CD4-positive, alpha-beta T cell (primary cell): ENCODE measurements around the gene EML4. TPM values are rescaled to one million over a fixed set of nuclear protein-coding genes. Genes with fewer than 3 reads are reported as not detected.
"Not testable (repeated sequence)": the region's sequence is repeated elsewhere in the genome, so short reads cannot be mapped to it uniquely, and the experiment has no call there.

Experiments used
- ATAC-seq: fragments of 200-7000 bp; cut with Tn5 transposase; one replicate; pipeline ENCODE4 v1.10.0; 2022; ENCODE audit warnings: mild to moderate bottlenecking; ENCODE audit not compliant: poor library complexity
- CTCF ChIA-PET: fragments of 350-600 bp; sonication (Branson Sonifier 250); formaldehyde crosslinking; loops from one replicate; lab custom pipeline; 2021; ENCODE audit warnings: antibody characterized with exemption, inconsistent platforms; lab: Charles Lee
- POLR2A ChIA-PET: fragments of 350-600 bp; sonication (Branson Sonifier 250); formaldehyde crosslinking; loops from one replicate; lab custom pipeline; 2021; ENCODE audit warnings: antibody characterized with exemption, inconsistent platforms; lab: Charles Lee
- DNase-seq, 14 experiments: peaks; one replicate each; pipeline ENCODE4 v3.0.0-alpha.2; 2013 to 2020; ENCODE audit warnings: mixed read lengths in 2 of 14
- H3K27ac ChIP-seq, 2 donors: one replicate each; pipeline versions ENCODE4 v1.5.1 to v1.7.0; 2013; ENCODE audit warnings: low read length in 2 of 2, low read depth in 1 of 2, mild to moderate bottlenecking in 1 of 2
- H3K27me3 ChIP-seq, 2 experiments: 1 replicate in 1 of 2; 2 replicates in 1 of 2; pipeline versions ENCODE4 v1.6.1 to v1.7.0; 2013; ENCODE audit warnings: low read length in 2 of 2, control low read depth in 1 of 2, mild to moderate bottlenecking in 1 of 2, moderate library complexity in 1 of 2; ENCODE audit not compliant: insufficient read depth in 2 of 2, control insufficient read depth in 1 of 2
- H3K36me3 ChIP-seq: one replicate; pipeline ENCODE4 v1.6.1; 2013; ENCODE audit warnings: low read length, control low read depth; ENCODE audit not compliant: insufficient read depth
- H3K4me1 ChIP-seq: one replicate; pipeline ENCODE4 v1.6.1; 2013; ENCODE audit warnings: low read length, control low read depth; ENCODE audit not compliant: insufficient read depth
- H3K4me3 ChIP-seq: one replicate; pipeline ENCODE4 v1.5.1; 2013; ENCODE audit warnings: mild to moderate bottlenecking, low read length, moderate library complexity
- H3K9me3 ChIP-seq, 2 experiments: 1 replicate in 1 of 2; 2 replicates in 1 of 2; pipeline versions ENCODE4 v1.6.1 to v1.7.0; 2013; ENCODE audit warnings: low read length in 2 of 2, mild to moderate bottlenecking in 2 of 2, control low read depth in 1 of 2, moderate library complexity in 1 of 2; ENCODE audit not compliant: control insufficient read depth in 1 of 2, insufficient read depth in 1 of 2
- H3K27ac Mint-ChIP-seq: one replicate; pipeline ENCODE4 v1.8.0; 2020; ENCODE audit warnings: mixed read lengths
- H3K27me3 Mint-ChIP-seq: one replicate; pipeline ENCODE4 v1.8.0; 2021; ENCODE audit warnings: mixed read lengths
- H3K36me3 Mint-ChIP-seq: one replicate; pipeline ENCODE4 v1.8.0; 2021; ENCODE audit warnings: low read depth, mixed read lengths
- H3K4me1 Mint-ChIP-seq: one replicate; pipeline ENCODE4 v1.8.0; 2021; ENCODE audit warnings: low read depth, mixed read lengths
- H3K4me3 Mint-ChIP-seq: one replicate; pipeline ENCODE4 v1.8.0; 2020; ENCODE audit warnings: mild to moderate bottlenecking, mixed read lengths
- H3K9me3 Mint-ChIP-seq: one replicate; pipeline ENCODE4 v1.8.0; 2020; ENCODE audit warnings: mixed read lengths
- intact Hi-C, 2 experiments: fragments of 100-400 bp; cut with DNase I in 1 of 2; cut with micrococcal nuclease in 1 of 2; formaldehyde crosslinking; loops; one replicate each; pipeline versions ENCODE4 v1.15.1 to v1.9.0; 2023 to 2025; cut with DNase I, micrococcal nuclease
- total RNA-seq, 174 experiments: library from RNA in 2 of 174; stranded (reverse) in 2 of 174; gene quantifications; one replicate each; pipeline ENCODE4 v1.2.3 and lab custom pipeline; 2021 to 2026
- TF ChIP-seq, protein P1 (sequence below): fragments of 200-600 bp; IDR thresholded peaks from one replicate; pipeline ENCODE4 v1.8.0; 2022; ENCODE audit warnings: antibody characterized with exemption, mild to moderate bottlenecking

EML4 gene
- total RNA-seq, 2 experiments from 2014 or later: 219 to 228 TPM

DNA sequence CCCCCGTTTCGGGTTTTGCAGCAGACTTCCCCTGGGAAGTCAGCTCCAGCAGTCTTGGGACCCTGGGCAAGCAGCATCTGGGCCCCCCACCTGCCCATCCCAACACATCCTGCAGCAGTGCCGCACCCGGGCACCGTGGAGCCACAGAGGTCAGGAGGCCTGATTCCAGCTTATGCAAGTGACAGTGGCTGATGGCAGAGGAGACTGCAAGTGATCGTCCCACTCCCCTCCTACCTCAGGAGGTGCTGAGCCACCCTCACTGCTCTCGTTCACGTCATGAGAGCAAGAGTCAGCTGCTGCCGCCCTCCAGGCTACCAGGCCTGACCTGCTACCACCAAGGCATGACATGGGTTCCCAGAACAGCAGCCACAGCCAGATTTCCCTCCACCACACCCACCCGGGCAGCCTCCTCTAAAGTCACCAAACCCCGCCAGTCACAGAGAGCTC is 173.7 kb downstream of the EML4 start:
- H3K27ac ChIP-seq: no peak overlapping the region
- H3K9me3 ChIP-seq: peaks cover 0 to 24% of the 10 kb centered on the region in 2 experiments
- peaks cover 16% of the 10 kb centered on the region for H3K4me1 ChIP-seq
- DNase-seq (no peak), ATAC-seq (no peak)
- Mint-ChIP-seq H3K36me3 (peaks cover 87% of the 10 kb centered on the region), H3K4me1 (peaks cover 37% of the 10 kb centered on the region), H3K9me3 (no peaks in the 10 kb centered on the region), H3K4me3 (no peak overlapping the region), H3K27ac (peak overlapping the region; percentile 50), H3K27me3 (no peaks in the 10 kb centered on the region)
- POLR2A ChIA-PET: interaction anchor here (0.9 to 1.7 kb wide), 3 partner anchors 8 to 23 kb away, joined by 3 to 5 read pairs (median 3); partner anchors contain the start of gene COX7A2L
- intact Hi-C loops: no loop called here
- TF ChIP-seq, protein P1, sequence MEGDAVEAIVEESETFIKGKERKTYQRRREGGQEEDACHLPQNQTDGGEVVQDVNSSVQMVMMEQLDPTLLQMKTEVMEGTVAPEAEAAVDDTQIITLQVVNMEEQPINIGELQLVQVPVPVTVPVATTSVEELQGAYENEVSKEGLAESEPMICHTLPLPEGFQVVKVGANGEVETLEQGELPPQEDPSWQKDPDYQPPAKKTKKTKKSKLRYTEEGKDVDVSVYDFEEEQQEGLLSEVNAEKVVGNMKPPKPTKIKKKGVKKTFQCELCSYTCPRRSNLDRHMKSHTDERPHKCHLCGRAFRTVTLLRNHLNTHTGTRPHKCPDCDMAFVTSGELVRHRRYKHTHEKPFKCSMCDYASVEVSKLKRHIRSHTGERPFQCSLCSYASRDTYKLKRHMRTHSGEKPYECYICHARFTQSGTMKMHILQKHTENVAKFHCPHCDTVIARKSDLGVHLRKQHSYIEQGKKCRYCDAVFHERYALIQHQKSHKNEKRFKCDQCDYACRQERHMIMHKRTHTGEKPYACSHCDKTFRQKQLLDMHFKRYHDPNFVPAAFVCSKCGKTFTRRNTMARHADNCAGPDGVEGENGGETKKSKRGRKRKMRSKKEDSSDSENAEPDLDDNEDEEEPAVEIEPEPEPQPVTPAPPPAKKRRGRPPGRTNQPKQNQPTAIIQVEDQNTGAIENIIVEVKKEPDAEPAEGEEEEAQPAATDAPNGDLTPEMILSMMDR: no peak
- peaks cover 39% of the 10 kb centered on the region for H3K36me3 ChIP-seq
- no peak overlapping the region for H3K4me3 ChIP-seq
- H3K27me3 ChIP-seq: no peaks in the 10 kb centered on the region
- CTCF ChIA-PET: no interaction called here

DNA sequence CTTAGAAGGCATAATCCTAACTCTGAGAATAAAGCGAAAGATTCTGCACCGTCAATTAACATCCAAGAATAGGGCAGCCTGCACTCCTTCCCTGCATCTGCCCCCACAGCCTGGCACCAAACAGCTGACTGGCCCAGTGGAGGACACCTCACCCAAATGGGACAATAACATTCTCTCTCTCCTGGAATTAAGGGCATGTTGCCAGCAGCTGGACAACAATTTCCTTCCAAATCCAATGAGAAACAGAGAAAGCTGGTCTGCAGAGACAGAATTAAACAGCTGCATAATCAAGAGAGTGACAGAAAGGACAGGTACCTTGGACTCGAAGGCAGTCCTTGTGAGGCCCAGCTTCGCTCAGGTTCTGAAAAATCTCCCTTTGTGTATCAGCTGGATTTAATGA is 176.8 kb downstream of the EML4 start:
- no peak overlapping the region for H3K4me3 ChIP-seq
- ATAC-seq (no peak), DNase-seq (no peak)
- TF ChIP-seq, protein P1: no peak
- intact Hi-C loops: no loop called here
- peaks cover 50% of the 10 kb centered on the region for H3K4me1 Mint-ChIP-seq
- POLR2A ChIA-PET: no interaction called here
- H3K4me1 ChIP-seq: peaks cover 16% of the 10 kb centered on the region
- H3K27ac ChIP-seq: no peak overlapping the region
- H3K36me3 Mint-ChIP-seq: peaks cover 91% of the 10 kb centered on the region
- no peaks in the 10 kb centered on the region for H3K9me3 ChIP-seq
- H3K27me3 Mint-ChIP-seq: no peaks in the 10 kb centered on the region
- CTCF ChIA-PET: no interaction called here
- no peaks in the 10 kb centered on the region for H3K9me3 Mint-ChIP-seq
- H3K4me3 Mint-ChIP-seq: no peak overlapping the region
- no peak overlapping the region for H3K27ac Mint-ChIP-seq
- peaks cover 46% of the 10 kb centered on the region for H3K36me3 ChIP-seq
- H3K27me3 ChIP-seq: no peaks in the 10 kb centered on the region

DNA sequence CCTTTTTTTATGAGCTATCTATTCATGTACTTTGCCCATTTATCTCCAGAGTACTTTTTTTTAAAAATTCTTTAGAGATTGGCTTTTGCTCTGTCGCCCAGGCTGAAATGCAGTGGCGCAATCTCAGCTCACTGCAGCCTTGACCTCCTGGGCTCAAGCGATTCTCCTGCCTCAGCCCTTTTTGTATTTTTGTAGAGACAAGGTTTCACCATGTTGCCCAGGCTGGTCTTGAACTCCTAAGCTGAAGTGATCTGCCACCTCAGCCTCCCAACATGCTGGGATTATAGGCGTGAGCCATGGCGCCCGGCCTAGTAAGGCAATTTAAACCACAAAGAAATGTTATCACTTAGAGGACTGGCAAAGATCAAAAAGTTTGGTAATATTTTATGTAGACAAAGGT is 177.7 kb downstream of the EML4 start:
- H3K9me3 Mint-ChIP-seq, H3K27me3 ChIP-seq, H3K4me3 Mint-ChIP-seq, intact Hi-C loops, CTCF ChIA-PET, H3K4me3 ChIP-seq, H3K27ac Mint-ChIP-seq, DNase-seq, ATAC-seq, H3K9me3 ChIP-seq, H3K27ac ChIP-seq, H3K27me3 Mint-ChIP-seq: not testable (repeated sequence)
- H3K36me3 Mint-ChIP-seq: peaks cover 91% of the 10 kb centered on the region
- H3K36me3 ChIP-seq: peaks cover 51% of the 10 kb centered on the region
- POLR2A ChIA-PET: interaction anchor here (0.8 kb wide), 1 partner anchor 15 kb away, joined by 3 read pairs; no protein-coding TSS in a partner anchor
- peaks cover 10% of the 10 kb centered on the region for H3K4me1 ChIP-seq
- H3K4me1 Mint-ChIP-seq: peaks cover 42% of the 10 kb centered on the region

DNA sequence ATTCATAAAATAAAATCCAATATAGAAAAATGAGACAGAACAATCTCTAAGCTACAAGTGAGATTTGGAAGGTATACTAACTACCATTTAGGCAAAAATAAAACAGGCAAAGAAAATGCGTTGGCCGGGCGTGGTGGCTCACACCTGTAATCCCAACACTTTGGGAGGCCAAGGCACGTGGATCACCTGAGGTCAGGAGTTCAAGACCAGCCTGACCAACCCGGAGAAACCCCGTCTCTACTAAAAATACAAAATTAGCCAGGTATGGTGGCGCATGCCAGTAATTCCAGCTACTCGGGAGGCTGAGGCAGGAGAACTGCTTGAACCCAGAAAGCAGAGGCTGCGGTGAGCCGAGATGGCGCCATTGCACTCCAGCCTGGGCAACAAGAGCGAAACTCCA is 178.4 kb downstream of the EML4 start:
- intact Hi-C loops, H3K4me3 ChIP-seq, H3K27me3 ChIP-seq, H3K27ac ChIP-seq, H3K4me1 ChIP-seq, H3K27me3 Mint-ChIP-seq, H3K9me3 Mint-ChIP-seq, CTCF ChIA-PET, H3K9me3 ChIP-seq, ATAC-seq, H3K4me3 Mint-ChIP-seq, H3K27ac Mint-ChIP-seq, DNase-seq: not testable (repeated sequence)
- H3K36me3 Mint-ChIP-seq: peaks cover 91% of the 10 kb centered on the region
- POLR2A ChIA-PET: interaction anchor here (0.8 kb wide), 1 partner anchor 14 kb away, joined by 3 read pairs; no protein-coding TSS in a partner anchor
- peaks cover 37% of the 10 kb centered on the region for H3K4me1 Mint-ChIP-seq
- peaks cover 58% of the 10 kb centered on the region for H3K36me3 ChIP-seq
